Karpas-422 (cell line): ENCODE results near the gene TIMMDC1. TPM values are rescaled to one million over a fixed set of nuclear protein-coding genes. Genes with fewer than 3 reads are reported as not detected.
A peak's percentile ranks its signal among the peaks of the same experiment; 100 is the strongest.
"Not testable (repeated sequence)": the region's sequence is repeated elsewhere in the genome, so short reads cannot be mapped to it uniquely, and the experiment has no call there.

ENCODE experiments used
- DNase-seq: peaks from one replicate; pipeline ENCODE4 v3.0.0-alpha.2; 2015
- H2AFZ ChIP-seq: fragments of 200-600 bp; sonication (generic); 2 replicates; pipeline ENCODE4 v1.6.1; 2014; ENCODE audit warnings: antibody characterized with exemption, low read length, mixed read lengths
- H3K27ac ChIP-seq: fragments of 200-600 bp; sonication (generic); 2 replicates; pipeline ENCODE4 v1.5.1; 2014; ENCODE audit warnings: mild to moderate bottlenecking, low read length, moderate library complexity
- H3K27me3 ChIP-seq: fragments of 200-600 bp; sonication (generic); 2 replicates; pipeline ENCODE4 v1.6.1; 2014; ENCODE audit warnings: low read length, mixed read lengths
- H3K36me3 ChIP-seq: fragments of 200-600 bp; sonication (generic); 2 replicates; pipeline ENCODE4 v1.6.1; 2014; ENCODE audit warnings: low read length, mixed read lengths; ENCODE audit not compliant: insufficient read depth
- H3K4me1 ChIP-seq: fragments of 200-600 bp; sonication (generic); 2 replicates; pipeline ENCODE4 v1.6.1; 2014; ENCODE audit warnings: mild to moderate bottlenecking, low read length, mixed read lengths
- H3K4me2 ChIP-seq: fragments of 200-600 bp; sonication (generic); 2 replicates; pipeline ENCODE4 v1.6.1; 2014; ENCODE audit warnings: low read length, low read depth, mild to moderate bottlenecking; ENCODE audit not compliant: poor library complexity, severe bottlenecking
- H3K4me3 ChIP-seq: fragments of 200-600 bp; sonication (generic); 2 replicates; pipeline ENCODE4 v1.5.1; 2014; ENCODE audit warnings: mild to moderate bottlenecking, antibody characterized with exemption, low read length, mixed read lengths
- H3K79me2 ChIP-seq: fragments of 200-600 bp; sonication (generic); 2 replicates; pipeline ENCODE4 v1.6.1; 2014; ENCODE audit warnings: mild to moderate bottlenecking, low read length, mixed read lengths
- H3K9ac ChIP-seq: fragments of 200-600 bp; sonication (generic); 2 replicates; pipeline ENCODE4 v1.6.0; 2014; ENCODE audit warnings: low read length
- H3K9me2 ChIP-seq: fragments of 200-600 bp; sonication (generic), shearing (Covaris generic); replicated peaks from 2 replicates; pipeline ENCODE4 v1.6.0; 2014; ENCODE audit warnings: mild to moderate bottlenecking, low read length, moderate library complexity; ENCODE audit not compliant: insufficient read depth
- H3K9me3 ChIP-seq: fragments of 300-700, 200-600 bp; sonication (generic); 2 replicates; pipeline ENCODE4 v1.6.1; 2014; ENCODE audit warnings: low read length, mixed read lengths
- H4K20me1 ChIP-seq: fragments of 200-600 bp; sonication (generic); 2 replicates; pipeline ENCODE4 v1.6.1; 2014; ENCODE audit warnings: mild to moderate bottlenecking, antibody characterized with exemption, low read length, low read depth; ENCODE audit not compliant: insufficient read depth
- total RNA-seq: library from RNA; depleted of rRNA; stranded (reverse); fragments of >200 nt; shearing (Covaris generic); gene quantifications from 2 replicates; pipeline ENCODE4 v1.2.3, GENCODE V29; 2014; ENCODE audit warnings: low replicate concordance

TIMMDC1 gene
- total RNA-seq, 1 experiment from 2014 or later, result 94.1 TPM

- H3K79me2 ChIP-seq, result no peaks in the 10 kb centered on the region
- H3K27ac ChIP-seq, result no peak overlapping the region
- H3K9me2 ChIP-seq, result no peaks in the 10 kb centered on the region
- no peaks in the 10 kb centered on the region for H4K20me1 ChIP-seq
- H3K9me3 ChIP-seq, result no peaks in the 10 kb centered on the region
- peak overlapping the region; percentile 5; the same call in 1 of the 2 replicates for H2AFZ ChIP-seq
- no peak for DNase-seq
- no peaks in the 10 kb centered on the region for H3K36me3 ChIP-seq
- H3K4me1 ChIP-seq, result peaks cover 18% of the 10 kb centered on the region
- H3K4me2 ChIP-seq, result no peak overlapping the region
- H3K27me3 ChIP-seq, result no peaks in the 10 kb centered on the region
- no peak overlapping the region for H3K4me3 ChIP-seq
- H3K9ac ChIP-seq, result no peak overlapping the region
These were observed 61.8 kb downstream of the TIMMDC1 start for GRCh38 chr3:119560160-119560559.

- H3K4me2 ChIP-seq, result no peak overlapping the region
- H4K20me1 ChIP-seq, result no peaks in the 10 kb centered on the region
- H2AFZ ChIP-seq, result no peak overlapping the region
- no peaks in the 10 kb centered on the region for H3K79me2 ChIP-seq
- H3K27ac ChIP-seq, result no peak overlapping the region
- H3K36me3 ChIP-seq, result no peaks in the 10 kb centered on the region
- peaks cover 10% of the 10 kb centered on the region; the same call in 1 of the 2 replicates for H3K4me1 ChIP-seq
- no peaks in the 10 kb centered on the region for H3K27me3 ChIP-seq
- DNase-seq, result no peak
- no peaks in the 10 kb centered on the region for H3K9me2 ChIP-seq
- H3K4me3 ChIP-seq, result no peak overlapping the region
- H3K9me3 ChIP-seq, result no peaks in the 10 kb centered on the region
- H3K9ac ChIP-seq, result no peak overlapping the region
These were observed 64.1 kb downstream of the TIMMDC1 start for GRCh38 chr3:119562307-119562961.

GRCh38 chr3:119563334-119563733 is 65.0 kb downstream of the TIMMDC1 start:
- DNase-seq, H3K4me1 ChIP-seq, H3K9ac ChIP-seq, H3K9me2 ChIP-seq, H3K27ac ChIP-seq, H3K79me2 ChIP-seq, H3K9me3 ChIP-seq, H2AFZ ChIP-seq, H3K4me2 ChIP-seq, H3K27me3 ChIP-seq, H3K36me3 ChIP-seq, H3K4me3 ChIP-seq, H4K20me1 ChIP-seq: not testable (repeated sequence)

GRCh38 chr3:119569156-119569555 is 70.8 kb downstream of the TIMMDC1 start:
- no peak for DNase-seq
- H3K27ac ChIP-seq, result no peak overlapping the region
- no peak overlapping the region for H2AFZ ChIP-seq
- H3K79me2 ChIP-seq, result no peaks in the 10 kb centered on the region
- no peaks in the 10 kb centered on the region for H3K9me2 ChIP-seq
- H4K20me1 ChIP-seq, result no peaks in the 10 kb centered on the region
- H3K27me3 ChIP-seq, result no peaks in the 10 kb centered on the region
- no peak overlapping the region for H3K4me3 ChIP-seq
- no peaks in the 10 kb centered on the region for H3K36me3 ChIP-seq
- no peaks in the 10 kb centered on the region for H3K4me1 ChIP-seq
- no peak overlapping the region for H3K4me2 ChIP-seq
- no peaks in the 10 kb centered on the region for H3K9me3 ChIP-seq
- H3K9ac ChIP-seq, result no peak overlapping the region

GRCh38 chr3:119570229-119570628 is 71.9 kb downstream of the TIMMDC1 start:
- Histone ChIP-seq H2AFZ (no peak overlapping the region), H3K27me3 (no peaks in the 10 kb centered on the region), H3K4me2 (no peak overlapping the region), H3K4me3 (no peak overlapping the region), H3K9me2 (no peaks in the 10 kb centered on the region), H4K20me1 (no peaks in the 10 kb centered on the region), H3K4me1 (no peaks in the 10 kb centered on the region), H3K9ac (no peak overlapping the region), H3K9me3 (no peaks in the 10 kb centered on the region), H3K36me3 (no peaks in the 10 kb centered on the region), H3K79me2 (no peaks in the 10 kb centered on the region), H3K27ac (no peak overlapping the region)
- DNase-seq, result no peak

GRCh38 chr3:119571230-119571629 is 72.9 kb downstream of the TIMMDC1 start:
- Histone ChIP-seq H3K36me3 (no peaks in the 10 kb centered on the region), H3K9me2 (no peaks in the 10 kb centered on the region), H3K4me1 (no peaks in the 10 kb centered on the region), H3K9ac (no peak overlapping the region), H3K79me2 (no peaks in the 10 kb centered on the region), H3K4me3 (no peak overlapping the region), H3K4me2 (no peak overlapping the region), H2AFZ (no peak overlapping the region), H4K20me1 (no peaks in the 10 kb centered on the region), H3K27me3 (no peaks in the 10 kb centered on the region), H3K9me3 (no peaks in the 10 kb centered on the region), H3K27ac (no peak overlapping the region)
- no peak for DNase-seq

GRCh38 chr3:119571688-119572087 is 73.3 kb downstream of the TIMMDC1 start:
- no peaks in the 10 kb centered on the region for H4K20me1 ChIP-seq
- no peaks in the 10 kb centered on the region for H3K27me3 ChIP-seq
- no peaks in the 10 kb centered on the region for H3K79me2 ChIP-seq
- H3K9ac ChIP-seq, result no peak overlapping the region
- no peak overlapping the region for H3K27ac ChIP-seq
- H3K9me2 ChIP-seq, result no peaks in the 10 kb centered on the region
- H3K4me2 ChIP-seq, result no peak overlapping the region
- H3K4me3 ChIP-seq, result no peak overlapping the region
- H3K9me3 ChIP-seq, result no peaks in the 10 kb centered on the region
- DNase-seq, result no peak
- no peak overlapping the region for H2AFZ ChIP-seq
- H3K36me3 ChIP-seq, result no peaks in the 10 kb centered on the region
- no peaks in the 10 kb centered on the region for H3K4me1 ChIP-seq
